Measurements from ENCODE around the gene NCF4. TPM values are rescaled to one million over a fixed set of nuclear protein-coding genes. Genes with fewer than 3 reads are reported as not detected.

The NCF4 gene
- total RNA-seq, 1 experiment from 2014 or later, result not detected

GRCh38 chr22:36910461-36910860 lies 49.7 kb downstream of the NCF4 start:
- BruUV-seq (replicated peaks), result no TSS peak

GRCh38 chr22:36911887-36912661 lies 51.3 kb downstream of the NCF4 start:
- Histone ChIP-seq H3K27me3 (replicated peaks; ENCODE audit: insufficient read depth, low read depth, low read length, poor library complexity) (peaks cover 40% of the 10 kb centered on the region), H3K4me1 (ENCODE audit: insufficient read depth, low read length, poor library complexity, severe bottlenecking) (no peaks in the 10 kb centered on the region), H3K27ac (ENCODE audit: low read depth, low read length, poor library complexity, severe bottlenecking) (no peak overlapping the region), H3K36me3 (ENCODE audit: insufficient read depth, low read length, poor library complexity, severe bottlenecking) (no peaks in the 10 kb centered on the region), H3K9me3 (ENCODE audit: low read depth, low read length, poor library complexity, severe bottlenecking) (no peaks in the 10 kb centered on the region), H3K4me3 (ENCODE audit: low read depth, low read length, poor library complexity, severe bottlenecking) (no peak overlapping the region)
- POLR2A ChIA-PET (ENCODE audit: low non-redundant PET), result no interaction called here
- DNase-seq (ENCODE audit: low spot score), result no peak
- TF ChIP-seq EZH2 (IDR thresholded peaks at IDR 0.05; ENCODE audit: borderline replicate concordance, low read depth, low read length, poor library complexity, severe bottlenecking), result no peak
- CTCF ChIA-PET, result no interaction called here
- no TSS peak for BruUV-seq (replicated peaks)
- intact Hi-C loops (cut with micrococcal nuclease; ENCODE audit: unreplicated experiment), result no loop called here

More at GRCh38 chr22:36910461-36910860, 49.7 kb downstream of the NCF4 start:
- peaks cover 28% of the 10 kb centered on the region for H3K27me3 ChIP-seq (replicated peaks; ENCODE audit: insufficient read depth, low read depth, low read length, poor library complexity)
- TF ChIP-seq, protein P1, sequence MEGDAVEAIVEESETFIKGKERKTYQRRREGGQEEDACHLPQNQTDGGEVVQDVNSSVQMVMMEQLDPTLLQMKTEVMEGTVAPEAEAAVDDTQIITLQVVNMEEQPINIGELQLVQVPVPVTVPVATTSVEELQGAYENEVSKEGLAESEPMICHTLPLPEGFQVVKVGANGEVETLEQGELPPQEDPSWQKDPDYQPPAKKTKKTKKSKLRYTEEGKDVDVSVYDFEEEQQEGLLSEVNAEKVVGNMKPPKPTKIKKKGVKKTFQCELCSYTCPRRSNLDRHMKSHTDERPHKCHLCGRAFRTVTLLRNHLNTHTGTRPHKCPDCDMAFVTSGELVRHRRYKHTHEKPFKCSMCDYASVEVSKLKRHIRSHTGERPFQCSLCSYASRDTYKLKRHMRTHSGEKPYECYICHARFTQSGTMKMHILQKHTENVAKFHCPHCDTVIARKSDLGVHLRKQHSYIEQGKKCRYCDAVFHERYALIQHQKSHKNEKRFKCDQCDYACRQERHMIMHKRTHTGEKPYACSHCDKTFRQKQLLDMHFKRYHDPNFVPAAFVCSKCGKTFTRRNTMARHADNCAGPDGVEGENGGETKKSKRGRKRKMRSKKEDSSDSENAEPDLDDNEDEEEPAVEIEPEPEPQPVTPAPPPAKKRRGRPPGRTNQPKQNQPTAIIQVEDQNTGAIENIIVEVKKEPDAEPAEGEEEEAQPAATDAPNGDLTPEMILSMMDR (conservative IDR thresholded peaks at IDR 0.05; ENCODE audit: low read depth, low read length), result no peak
- no peak for TF ChIP-seq EZH2 (IDR thresholded peaks at IDR 0.05; ENCODE audit: borderline replicate concordance, low read depth, low read length, poor library complexity, severe bottlenecking)
- intact Hi-C loops (cut with micrococcal nuclease; ENCODE audit: unreplicated experiment), result no loop called here
- no peak overlapping the region for H3K4me3 ChIP-seq (ENCODE audit: low read depth, low read length, poor library complexity, severe bottlenecking)
- no peaks in the 10 kb centered on the region for H3K4me1 ChIP-seq (ENCODE audit: insufficient read depth, low read length, poor library complexity, severe bottlenecking)
- ChIA-PET POLR2A (ENCODE audit: low non-redundant PET) (no interaction called here), CTCF (interaction anchor here (0.5 kb wide), 1 partner anchor 58 kb away, joined by 26 read pairs; no protein-coding TSS in a partner anchor)
- no peaks in the 10 kb centered on the region for H3K9me3 ChIP-seq (ENCODE audit: low read depth, low read length, poor library complexity, severe bottlenecking)
- no peak overlapping the region for H3K27ac ChIP-seq (ENCODE audit: low read depth, low read length, poor library complexity, severe bottlenecking)
- no peak for DNase-seq (ENCODE audit: low spot score)
- H3K36me3 ChIP-seq (ENCODE audit: insufficient read depth, low read length, poor library complexity, severe bottlenecking), result no peaks in the 10 kb centered on the region

GRCh38 chr22:36912694-36913426 lies 52.1 kb downstream of the NCF4 start:
- intact Hi-C loops (cut with micrococcal nuclease; ENCODE audit: unreplicated experiment), result no loop called here
- H3K27me3 ChIP-seq (replicated peaks; ENCODE audit: insufficient read depth, low read depth, low read length, poor library complexity), result peaks cover 48% of the 10 kb centered on the region
- no peak overlapping the region for H3K4me3 ChIP-seq (ENCODE audit: low read depth, low read length, poor library complexity, severe bottlenecking)

More at GRCh38 chr22:36912694-36913426, 52.1 kb downstream of the NCF4 start:
- no peaks in the 10 kb centered on the region for H3K4me1 ChIP-seq (ENCODE audit: insufficient read depth, low read length, poor library complexity, severe bottlenecking)
- TF ChIP-seq EZH2 (IDR thresholded peaks at IDR 0.05; ENCODE audit: borderline replicate concordance, low read depth, low read length, poor library complexity, severe bottlenecking), result no peak
- TF ChIP-seq, protein P1 (conservative IDR thresholded peaks at IDR 0.05; ENCODE audit: low read depth, low read length), result no peak
- BruUV-seq (replicated peaks), result no TSS peak
- H3K27ac ChIP-seq (ENCODE audit: low read depth, low read length, poor library complexity, severe bottlenecking), result no peak overlapping the region
- ChIA-PET POLR2A (ENCODE audit: low non-redundant PET) (no interaction called here), CTCF (no interaction called here)
- DNase-seq (ENCODE audit: low spot score), result no peak
- no peaks in the 10 kb centered on the region for H3K36me3 ChIP-seq (ENCODE audit: insufficient read depth, low read length, poor library complexity, severe bottlenecking)
- no peaks in the 10 kb centered on the region for H3K9me3 ChIP-seq (ENCODE audit: low read depth, low read length, poor library complexity, severe bottlenecking)
